C4-2B (cell line): Measurements from ENCODE around the gene SRPRA.

Source experiments
- CTCF ChIP-seq: fragments of 450-650 bp; conservative IDR thresholded peaks from 2 replicates; pipeline ENCODE4 v1.5.1; 2017; ENCODE audit warnings: mild to moderate bottlenecking
- ZFX ChIP-seq: fragments of 450-650 bp; IDR thresholded peaks from 2 replicates; pipeline ENCODE4 v1.6.1; 2017

- TF ChIP-seq CTCF = no peak
- TF ChIP-seq ZFX = no peak
Observed at GRCh38 chr11:126217491-126217890, 51.2 kb downstream of the SRPRA start.
